ENCODE results near the gene FERMT3.
"Not testable (repeated sequence)": the region's sequence is repeated elsewhere in the genome, so short reads cannot be mapped to it uniquely, and the experiment has no call there.

The FERMT3 gene

GRCh38 chr11:64239662-64240434, 33.3 kb downstream of the FERMT3 start:
- H3K4me3 ChIP-seq (ENCODE audit: low read length): peak overlapping the region; percentile 89
- no peaks in the 10 kb centered on the region for H3K9me3 ChIP-seq (ENCODE audit: low read length)
- H3K27me3 ChIP-seq (ENCODE audit: insufficient read depth, low read length): no peaks in the 10 kb centered on the region
- peaks cover 15% of the 10 kb centered on the region for H3K36me3 ChIP-seq (ENCODE audit: insufficient read depth, low read length)
- peaks cover 17% of the 10 kb centered on the region for H3K4me1 ChIP-seq (ENCODE audit: insufficient read depth, low read length)
- no peak overlapping the region for H2AFZ ChIP-seq (ENCODE audit: low read depth, low read length)

GRCh38 chr11:64240435-64241240, 34.1 kb downstream of the FERMT3 start, which contains the start of gene FKBP2:
TSS of gene FKBP2 (plus strand) at chr11:64241095. CDS start at chr11:64242388, 1,293 bp downstream.
- Histone ChIP-seq H3K36me3 (ENCODE audit: insufficient read depth, low read length) (peaks cover 15% of the 10 kb centered on the region), H3K9me3 (ENCODE audit: low read length) (no peaks in the 10 kb centered on the region), H3K4me1 (ENCODE audit: insufficient read depth, low read length) (peaks cover 25% of the 10 kb centered on the region), H3K27me3 (ENCODE audit: insufficient read depth, low read length) (no peaks in the 10 kb centered on the region), H3K4me3 (ENCODE audit: low read length) (peak within 1 kb of the TSS; percentile 89), H2AFZ (ENCODE audit: low read depth, low read length) (peak within 1 kb of the TSS; percentile 23)

- Histone ChIP-seq H3K4me3 (ENCODE audit: low read length) (peak overlapping the region; percentile 89), H3K9me3 (ENCODE audit: low read length) (no peaks in the 10 kb centered on the region), H3K36me3 (ENCODE audit: insufficient read depth, low read length) (peaks cover 15% of the 10 kb centered on the region), H3K4me1 (ENCODE audit: insufficient read depth, low read length) (peaks cover 27% of the 10 kb centered on the region), H2AFZ (ENCODE audit: low read depth, low read length) (peak overlapping the region; percentile 23), H3K27me3 (ENCODE audit: insufficient read depth, low read length) (no peaks in the 10 kb centered on the region)
Observed at GRCh38 chr11:64241241-64241490, 34.6 kb downstream of the FERMT3 start.

- Histone ChIP-seq H3K27me3 (ENCODE audit: insufficient read depth, low read length) (no peaks in the 10 kb centered on the region), H3K9me3 (ENCODE audit: low read length) (no peaks in the 10 kb centered on the region), H3K36me3 (ENCODE audit: insufficient read depth, low read length) (peaks cover 15% of the 10 kb centered on the region), H3K4me3 (ENCODE audit: low read length) (peak overlapping the region; percentile 89), H2AFZ (ENCODE audit: low read depth, low read length) (no peak overlapping the region), H3K4me1 (ENCODE audit: insufficient read depth, low read length) (peaks cover 27% of the 10 kb centered on the region)
Observed at GRCh38 chr11:64241491-64242374, 35.2 kb downstream of the FERMT3 start.

GRCh38 chr11:64243236-64243854, 36.8 kb downstream of the FERMT3 start:
- H3K4me3 ChIP-seq (ENCODE audit: low read length): no peak overlapping the region
- peaks cover 39% of the 10 kb centered on the region for H3K4me1 ChIP-seq (ENCODE audit: insufficient read depth, low read length)
- no peak overlapping the region for H2AFZ ChIP-seq (ENCODE audit: low read depth, low read length)

GRCh38 chr11:64244107-64244506, 37.6 kb downstream of the FERMT3 start:
- Histone ChIP-seq H3K4me3 (ENCODE audit: low read length) (no peak overlapping the region), H3K27me3 (ENCODE audit: insufficient read depth, low read length) (no peaks in the 10 kb centered on the region), H3K4me1 (ENCODE audit: insufficient read depth, low read length) (peaks cover 41% of the 10 kb centered on the region), H3K9me3 (ENCODE audit: low read length) (no peaks in the 10 kb centered on the region), H2AFZ (ENCODE audit: low read depth, low read length) (no peak overlapping the region), H3K36me3 (ENCODE audit: insufficient read depth, low read length) (peaks cover 15% of the 10 kb centered on the region)

More at GRCh38 chr11:64243236-64243854, 36.8 kb downstream of the FERMT3 start:
- no peaks in the 10 kb centered on the region for H3K27me3 ChIP-seq (ENCODE audit: insufficient read depth, low read length)
- no peaks in the 10 kb centered on the region for H3K9me3 ChIP-seq (ENCODE audit: low read length)
- peaks cover 15% of the 10 kb centered on the region for H3K36me3 ChIP-seq (ENCODE audit: insufficient read depth, low read length)

GRCh38 chr11:64244966-64245365, 38.4 kb downstream of the FERMT3 start:
- no peaks in the 10 kb centered on the region for H3K9me3 ChIP-seq (ENCODE audit: low read length)
- H3K36me3 ChIP-seq (ENCODE audit: insufficient read depth, low read length): peaks cover 15% of the 10 kb centered on the region
- peak overlapping the region; percentile 85 for H3K4me3 ChIP-seq (ENCODE audit: low read length)
- peaks cover 44% of the 10 kb centered on the region for H3K4me1 ChIP-seq (ENCODE audit: insufficient read depth, low read length)
- no peaks in the 10 kb centered on the region for H3K27me3 ChIP-seq (ENCODE audit: insufficient read depth, low read length)
- no peak overlapping the region for H2AFZ ChIP-seq (ENCODE audit: low read depth, low read length)

- Histone ChIP-seq H2AFZ (ENCODE audit: low read depth, low read length) (no peak overlapping the region), H3K9me3 (ENCODE audit: low read length) (no peaks in the 10 kb centered on the region)
Observed at GRCh38 chr11:64245401-64245796, 38.9 kb downstream of the FERMT3 start.

GRCh38 chr11:64245797-64246620, 39.5 kb downstream of the FERMT3 start:
- peaks cover 47% of the 10 kb centered on the region for H3K4me1 ChIP-seq (ENCODE audit: insufficient read depth, low read length)
- no peaks in the 10 kb centered on the region for H3K9me3 ChIP-seq (ENCODE audit: low read length)
- H3K4me3 ChIP-seq (ENCODE audit: low read length): peak overlapping the region; percentile 85
- H2AFZ ChIP-seq (ENCODE audit: low read depth, low read length): no peak overlapping the region
- H3K36me3 ChIP-seq (ENCODE audit: insufficient read depth, low read length): peaks cover 15% of the 10 kb centered on the region
- no peaks in the 10 kb centered on the region for H3K27me3 ChIP-seq (ENCODE audit: insufficient read depth, low read length)

More at GRCh38 chr11:64245401-64245796, 38.9 kb downstream of the FERMT3 start:
- peaks cover 15% of the 10 kb centered on the region for H3K36me3 ChIP-seq (ENCODE audit: insufficient read depth, low read length)
- H3K27me3 ChIP-seq (ENCODE audit: insufficient read depth, low read length): no peaks in the 10 kb centered on the region
- H3K4me1 ChIP-seq (ENCODE audit: insufficient read depth, low read length): peaks cover 43% of the 10 kb centered on the region
- H3K4me3 ChIP-seq (ENCODE audit: low read length): peak overlapping the region; percentile 85

GRCh38 chr11:64246621-64246870, 40.0 kb downstream of the FERMT3 start:
- not testable (repeated sequence) for H3K27me3 ChIP-seq (ENCODE audit: insufficient read depth, low read length); H3K9me3 ChIP-seq (ENCODE audit: low read length); H2AFZ ChIP-seq (ENCODE audit: low read depth, low read length)
- Histone ChIP-seq H3K4me1 (ENCODE audit: insufficient read depth, low read length) (peaks cover 48% of the 10 kb centered on the region), H3K4me3 (ENCODE audit: low read length) (peak overlapping the region; percentile 85), H3K36me3 (ENCODE audit: insufficient read depth, low read length) (peaks cover 15% of the 10 kb centered on the region)

- Histone ChIP-seq H2AFZ (ENCODE audit: low read depth, low read length) (peak within 1 kb of the TSS; percentile 32), H3K9me3 (ENCODE audit: low read length) (no peaks in the 10 kb centered on the region), H3K4me3 (ENCODE audit: low read length) (peak within 1 kb of the TSS; percentile 85), H3K4me1 (ENCODE audit: insufficient read depth, low read length) (peaks cover 51% of the 10 kb centered on the region), H3K27me3 (ENCODE audit: insufficient read depth, low read length) (no peaks in the 10 kb centered on the region), H3K36me3 (ENCODE audit: insufficient read depth, low read length) (peaks cover 15% of the 10 kb centered on the region)
Observed at GRCh38 chr11:64246871-64247728, 40.6 kb downstream of the FERMT3 start, which contains the start of gene PPP1R14B. TSS of gene PPP1R14B (minus strand) at chr11:64246943. CDS start at chr11:64246673, 270 bp downstream.
